SK-N-SH treated with all-trans-retinoic acid at 6 μM for 48 hours (cell line): Measurements from ENCODE around the gene PRKACA.

Experiments used
- PATZ1 ChIP-seq: fragments of 250-450 bp; sonication (Bioruptor Pico); IDR thresholded peaks from 2 replicates; pipeline ENCODE4 v1.8.0; 2020; ENCODE audit warnings: mild to moderate bottlenecking, moderate library complexity, borderline replicate concordance
- PPARA ChIP-seq: fragments of 250-450 bp; sonication (Bioruptor Pico); IDR thresholded peaks from 2 replicates; pipeline ENCODE4 v1.5.0; 2020; ENCODE audit warnings: mild to moderate bottlenecking, borderline replicate concordance
- TCF4 ChIP-seq: fragments of 250-450 bp; sonication (Bioruptor Pico); IDR thresholded peaks from 2 replicates; pipeline ENCODE4 v1.8.0; 2021; ENCODE audit warnings: mild to moderate bottlenecking, moderate library complexity, borderline replicate concordance
- ZFP30 ChIP-seq: fragments of 450-650 bp; formaldehyde crosslinking; IDR thresholded peaks from 2 replicates; pipeline ENCODE4 v1.5.0; 2022; ENCODE audit warnings: mild to moderate bottlenecking, moderate library complexity
- ZNF565 ChIP-seq: fragments of 450-650 bp; formaldehyde crosslinking; conservative IDR thresholded peaks from 2 replicates; pipeline ENCODE4 v1.5.0; 2020; ENCODE audit warnings: low read depth, mild to moderate bottlenecking, moderate library complexity
- ZNF70 ChIP-seq: fragments of 450-650 bp; formaldehyde crosslinking; IDR thresholded peaks from 2 replicates; pipeline ENCODE4 v1.5.0; 2020; ENCODE audit warnings: mild to moderate bottlenecking, moderate library complexity
- ZNF8 ChIP-seq: fragments of 450-650 bp; formaldehyde crosslinking; IDR thresholded peaks from 2 replicates; pipeline ENCODE4 v1.5.0; 2020; ENCODE audit warnings: mild to moderate bottlenecking, moderate library complexity
- TF ChIP-seq, protein P1 (sequence below): fragments of 250-450 bp; sonication (Bioruptor Pico); IDR thresholded peaks from 2 replicates; pipeline ENCODE4 v1.5.1; 2021; ENCODE audit warnings: mild to moderate bottlenecking, moderate library complexity

- TF ChIP-seq, protein P1, sequence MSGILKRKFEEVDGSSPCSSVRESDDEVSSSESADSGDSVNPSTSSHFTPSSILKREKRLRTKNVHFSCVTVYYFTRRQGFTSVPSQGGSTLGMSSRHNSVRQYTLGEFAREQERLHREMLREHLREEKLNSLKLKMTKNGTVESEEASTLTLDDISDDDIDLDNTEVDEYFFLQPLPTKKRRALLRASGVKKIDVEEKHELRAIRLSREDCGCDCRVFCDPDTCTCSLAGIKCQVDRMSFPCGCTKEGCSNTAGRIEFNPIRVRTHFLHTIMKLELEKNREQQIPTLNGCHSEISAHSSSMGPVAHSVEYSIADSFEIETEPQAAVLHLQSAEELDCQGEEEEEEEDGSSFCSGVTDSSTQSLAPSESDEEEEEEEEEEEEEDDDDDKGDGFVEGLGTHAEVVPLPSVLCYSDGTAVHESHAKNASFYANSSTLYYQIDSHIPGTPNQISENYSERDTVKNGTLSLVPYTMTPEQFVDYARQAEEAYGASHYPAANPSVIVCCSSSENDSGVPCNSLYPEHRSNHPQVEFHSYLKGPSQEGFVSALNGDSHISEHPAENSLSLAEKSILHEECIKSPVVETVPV, result no peak
- TF ChIP-seq ZNF8 (CRISPR knock-in tag) (no peak), ZFP30 (CRISPR knock-in tag) (no peak), PATZ1 (CRISPR knock-in tag) (no peak), ZNF565 (no peak), ZNF70 (no peak), TCF4 (CRISPR knock-in tag) (no peak), PPARA (CRISPR knock-in tag) (no peak)
These were observed 37.8 kb upstream of the PRKACA start for GRCh38 chr19:14155371-14155770.
